ENCODE results near the gene CHMP4B. TPM values are rescaled to one million over a fixed set of nuclear protein-coding genes. Genes with fewer than 3 reads are reported as not detected.
A peak's percentile ranks its signal among the peaks of the same experiment; 100 is the strongest.

CHMP4B gene
- total RNA-seq, 1 experiment from 2014 or later = 72.5 TPM

DNA sequence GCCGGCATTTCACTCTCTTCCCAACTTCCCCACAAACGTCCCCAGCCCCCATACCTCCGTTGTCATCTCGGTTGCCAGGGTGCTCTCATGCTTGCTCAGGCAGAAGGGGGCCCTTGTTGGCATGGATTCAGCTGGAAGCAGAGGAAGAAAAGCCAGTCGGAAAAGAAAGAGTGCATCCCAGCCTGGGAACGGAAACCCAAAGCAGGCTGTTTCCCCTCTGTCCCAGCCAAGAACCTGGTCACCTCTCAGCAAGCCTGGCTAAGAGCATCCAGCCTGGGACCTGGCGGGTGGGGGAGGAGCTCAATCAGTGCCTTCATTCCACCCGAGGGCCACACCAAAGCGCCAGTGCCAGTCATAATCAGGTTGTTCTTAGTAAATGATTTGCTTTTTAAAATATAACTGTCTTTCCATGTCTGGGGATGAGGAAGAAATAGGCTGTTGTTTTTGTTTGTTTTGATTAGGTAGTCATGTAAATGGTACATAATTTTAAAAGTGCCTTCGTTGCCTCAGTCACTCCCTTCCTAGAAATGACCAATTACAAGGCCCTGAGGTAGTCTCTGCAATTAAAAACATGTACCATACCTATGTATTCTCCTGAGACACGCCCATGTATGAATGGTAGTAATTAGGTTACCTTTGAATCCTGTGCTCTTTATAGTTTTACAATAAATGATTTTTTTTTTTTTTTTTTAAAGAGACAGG, 21.1 kb downstream of the CHMP4B start (continued):
- TF ChIP-seq, protein P1, sequence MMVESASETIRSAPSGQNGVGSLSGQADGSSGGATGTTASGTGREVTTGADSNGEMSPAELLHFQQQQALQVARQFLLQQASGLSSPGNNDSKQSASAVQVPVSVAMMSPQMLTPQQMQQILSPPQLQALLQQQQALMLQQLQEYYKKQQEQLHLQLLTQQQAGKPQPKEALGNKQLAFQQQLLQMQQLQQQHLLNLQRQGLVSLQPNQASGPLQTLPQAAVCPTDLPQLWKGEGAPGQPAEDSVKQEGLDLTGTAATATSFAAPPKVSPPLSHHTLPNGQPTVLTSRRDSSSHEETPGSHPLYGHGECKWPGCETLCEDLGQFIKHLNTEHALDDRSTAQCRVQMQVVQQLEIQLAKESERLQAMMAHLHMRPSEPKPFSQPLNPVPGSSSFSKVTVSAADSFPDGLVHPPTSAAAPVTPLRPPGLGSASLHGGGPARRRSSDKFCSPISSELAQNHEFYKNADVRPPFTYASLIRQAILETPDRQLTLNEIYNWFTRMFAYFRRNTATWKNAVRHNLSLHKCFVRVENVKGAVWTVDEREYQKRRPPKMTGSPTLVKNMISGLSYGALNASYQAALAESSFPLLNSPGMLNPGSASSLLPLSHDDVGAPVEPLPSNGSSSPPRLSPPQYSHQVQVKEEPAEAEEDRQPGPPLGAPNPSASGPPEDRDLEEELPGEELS (CRISPR knock-in tag; IDR thresholded peaks at IDR 0.05) = no peak
- TF ChIP-seq, protein P2, sequence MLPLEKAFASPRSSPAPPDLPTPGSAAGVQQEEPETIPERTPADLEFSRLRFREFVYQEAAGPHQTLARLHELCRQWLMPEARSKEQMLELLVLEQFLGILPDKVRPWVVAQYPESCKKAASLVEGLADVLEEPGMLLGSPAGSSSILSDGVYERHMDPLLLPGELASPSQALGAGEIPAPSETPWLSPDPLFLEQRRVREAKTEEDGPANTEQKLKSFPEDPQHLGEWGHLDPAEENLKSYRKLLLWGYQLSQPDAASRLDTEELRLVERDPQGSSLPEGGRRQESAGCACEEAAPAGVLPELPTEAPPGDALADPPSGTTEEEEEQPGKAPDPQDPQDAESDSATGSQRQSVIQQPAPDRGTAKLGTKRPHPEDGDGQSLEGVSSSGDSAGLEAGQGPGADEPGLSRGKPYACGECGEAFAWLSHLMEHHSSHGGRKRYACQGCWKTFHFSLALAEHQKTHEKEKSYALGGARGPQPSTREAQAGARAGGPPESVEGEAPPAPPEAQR (CRISPR knock-in tag; IDR thresholded peaks at IDR 0.05) = no peak

DNA sequence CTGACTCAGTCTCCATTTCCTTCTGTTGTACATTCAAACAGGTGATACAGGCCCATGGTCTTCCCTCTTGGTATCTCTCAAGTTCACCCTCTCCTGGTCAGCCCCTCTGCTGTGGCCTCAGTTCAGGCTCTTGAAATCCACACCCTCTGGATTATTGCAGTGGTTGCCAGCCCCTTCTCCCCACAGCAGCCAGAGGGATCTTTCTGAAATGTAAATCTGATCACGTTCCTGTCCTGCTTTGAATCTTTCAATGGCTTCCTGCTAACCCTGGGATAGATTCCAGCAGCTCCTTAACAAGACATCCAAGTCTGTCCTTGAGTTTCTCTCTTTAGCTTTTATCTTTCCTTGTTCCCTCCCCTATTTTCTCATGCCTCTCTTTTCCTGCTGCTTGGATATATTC, 22.2 kb downstream of the CHMP4B start:
- ChIA-PET POLR2A (no interaction called here), CTCF (interaction anchor here (0.6 to 1.5 kb wide), 2 partner anchors 41 to 169 kb away, joined by 3 to 4 read pairs; no protein-coding TSS in a partner anchor)
- peak; percentile 38 for ATAC-seq
- Mint-ChIP-seq H3K4me1 (peaks cover 55% of the 10 kb centered on the region), H3K4me3 (no peak overlapping the region), H3K9me3 (peaks cover 6% of the 10 kb centered on the region; the same call in 1 of the 2 replicates), H3K36me3 (peaks cover 12% of the 10 kb centered on the region), H3K27me3 (ENCODE audit: low read depth) (no peaks in the 10 kb centered on the region), H3K27ac (peak overlapping the region; percentile 43)
- TF ChIP-seq MYBL2 (CRISPR knock-in tag; IDR thresholded peaks at IDR 0.05) (no peak), ZNF396 (CRISPR knock-in tag; IDR thresholded peaks at IDR 0.05; ENCODE audit: borderline replicate concordance) (no peak), CREB1 (CRISPR knock-in tag; IDR thresholded peaks at IDR 0.05) (no peak), CREM (CRISPR knock-in tag; IDR thresholded peaks at IDR 0.05) (no peak), IRF2 (CRISPR knock-in tag; IDR thresholded peaks at IDR 0.05; ENCODE audit: borderline replicate concordance, low read depth) (no peak), ZNF121 (CRISPR knock-in tag; IDR thresholded peaks at IDR 0.05) (no peak), ETV6 (CRISPR knock-in tag; IDR thresholded peaks at IDR 0.05) (no peak), RORB (CRISPR knock-in tag; IDR thresholded peaks at IDR 0.05) (no peak)
- TF ChIP-seq, protein P3, sequence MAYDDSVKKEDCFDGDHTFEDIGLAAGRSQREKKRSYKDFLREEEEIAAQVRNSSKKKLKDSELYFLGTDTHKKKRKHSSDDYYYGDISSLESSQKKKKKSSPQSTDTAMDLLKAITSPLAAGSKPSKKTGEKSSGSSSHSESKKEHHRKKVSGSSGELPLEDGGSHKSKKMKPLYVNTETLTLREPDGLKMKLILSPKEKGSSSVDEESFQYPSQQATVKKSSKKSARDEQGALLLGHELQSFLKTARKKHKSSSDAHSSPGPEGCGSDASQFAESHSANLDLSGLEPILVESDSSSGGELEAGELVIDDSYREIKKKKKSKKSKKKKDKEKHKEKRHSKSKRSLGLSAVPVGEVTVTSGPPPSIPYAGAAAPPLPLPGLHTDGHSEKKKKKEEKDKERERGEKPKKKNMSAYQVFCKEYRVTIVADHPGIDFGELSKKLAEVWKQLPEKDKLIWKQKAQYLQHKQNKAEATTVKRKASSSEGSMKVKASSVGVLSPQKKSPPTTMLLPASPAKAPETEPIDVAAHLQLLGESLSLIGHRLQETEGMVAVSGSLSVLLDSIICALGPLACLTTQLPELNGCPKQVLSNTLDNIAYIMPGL (CRISPR knock-in tag; IDR thresholded peaks at IDR 0.05) = no peak
- TF ChIP-seq, protein P4, sequence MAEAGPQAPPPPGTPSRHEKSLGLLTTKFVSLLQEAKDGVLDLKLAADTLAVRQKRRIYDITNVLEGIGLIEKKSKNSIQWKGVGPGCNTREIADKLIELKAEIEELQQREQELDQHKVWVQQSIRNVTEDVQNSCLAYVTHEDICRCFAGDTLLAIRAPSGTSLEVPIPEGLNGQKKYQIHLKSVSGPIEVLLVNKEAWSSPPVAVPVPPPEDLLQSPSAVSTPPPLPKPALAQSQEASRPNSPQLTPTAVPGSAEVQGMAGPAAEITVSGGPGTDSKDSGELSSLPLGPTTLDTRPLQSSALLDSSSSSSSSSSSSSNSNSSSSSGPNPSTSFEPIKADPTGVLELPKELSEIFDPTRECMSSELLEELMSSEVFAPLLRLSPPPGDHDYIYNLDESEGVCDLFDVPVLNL (CRISPR knock-in tag; IDR thresholded peaks at IDR 0.05; ENCODE audit: borderline replicate concordance, low read depth) = no peak
- TF ChIP-seq, protein P1 (CRISPR knock-in tag; IDR thresholded peaks at IDR 0.05) = no peak
- DNase-seq (ENCODE audit: low spot score) = no peak

DNA sequence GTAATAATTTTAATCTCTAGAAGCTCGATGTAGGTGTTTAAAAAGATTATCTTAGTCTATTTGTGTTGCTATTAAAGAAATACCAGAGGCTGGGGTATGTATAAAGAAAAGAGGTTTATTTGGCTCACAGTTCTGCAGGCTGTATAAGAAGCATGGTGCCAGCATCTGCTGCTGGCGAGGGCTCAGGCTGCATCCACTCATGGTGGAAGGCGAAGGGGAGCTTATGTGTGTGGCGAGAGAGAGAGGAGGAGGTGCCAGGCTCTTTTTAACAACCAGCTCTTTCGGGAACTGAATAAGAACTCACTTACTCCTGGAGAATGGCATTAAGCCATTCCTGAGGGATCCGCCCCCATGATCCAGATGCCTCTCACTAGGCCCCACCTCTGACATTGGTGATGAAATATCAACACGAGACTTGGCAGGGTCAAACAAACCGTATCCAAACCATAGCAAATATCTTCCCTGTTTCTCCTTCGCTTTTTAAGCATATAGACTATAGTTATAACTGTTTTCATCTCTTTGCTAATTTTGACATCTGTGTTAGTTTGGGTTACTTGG, 24.5 kb downstream of the CHMP4B start:
- CTCF ChIA-PET = interaction anchor here (1.7 kb wide), 1 partner anchor 27 kb away, joined by 6 read pairs; no protein-coding TSS in a partner anchor

More for the DNA sequence above, 24.5 kb downstream of the CHMP4B start:
- Mint-ChIP-seq H3K36me3 (peaks cover 12% of the 10 kb centered on the region), H3K9me3 (peaks cover 6% of the 10 kb centered on the region; the same call in 1 of the 2 replicates), H3K4me3 (no peak overlapping the region), H3K27ac (no peak overlapping the region), H3K4me1 (peaks cover 53% of the 10 kb centered on the region), H3K27me3 (ENCODE audit: low read depth) (no peaks in the 10 kb centered on the region)
- no peak for ATAC-seq
- TF ChIP-seq RELA (CRISPR knock-in tag; IDR thresholded peaks at IDR 0.05; ENCODE audit: borderline replicate concordance) = no peak
- no peak for TF ChIP-seq SMAD4 (CRISPR knock-in tag; IDR thresholded peaks at IDR 0.05)
- TF ChIP-seq, protein P1 (CRISPR knock-in tag; IDR thresholded peaks at IDR 0.05) = no peak
- TF ChIP-seq, protein P5, sequence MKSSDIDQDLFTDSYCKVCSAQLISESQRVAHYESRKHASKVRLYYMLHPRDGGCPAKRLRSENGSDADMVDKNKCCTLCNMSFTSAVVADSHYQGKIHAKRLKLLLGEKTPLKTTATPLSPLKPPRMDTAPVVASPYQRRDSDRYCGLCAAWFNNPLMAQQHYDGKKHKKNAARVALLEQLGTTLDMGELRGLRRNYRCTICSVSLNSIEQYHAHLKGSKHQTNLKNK (CRISPR knock-in tag; IDR thresholded peaks at IDR 0.05) = no peak
- TF ChIP-seq KAT7 (CRISPR knock-in tag; IDR thresholded peaks at IDR 0.05; ENCODE audit: borderline replicate concordance) = no peak
- TF ChIP-seq, protein P6, sequence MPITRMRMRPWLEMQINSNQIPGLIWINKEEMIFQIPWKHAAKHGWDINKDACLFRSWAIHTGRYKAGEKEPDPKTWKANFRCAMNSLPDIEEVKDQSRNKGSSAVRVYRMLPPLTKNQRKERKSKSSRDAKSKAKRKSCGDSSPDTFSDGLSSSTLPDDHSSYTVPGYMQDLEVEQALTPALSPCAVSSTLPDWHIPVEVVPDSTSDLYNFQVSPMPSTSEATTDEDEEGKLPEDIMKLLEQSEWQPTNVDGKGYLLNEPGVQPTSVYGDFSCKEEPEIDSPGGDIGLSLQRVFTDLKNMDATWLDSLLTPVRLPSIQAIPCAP (CRISPR knock-in tag; IDR thresholded peaks at IDR 0.05) = no peak
- no peak for DNase-seq (ENCODE audit: low spot score)
- POLR2A ChIA-PET = interaction anchor here (0.8 kb wide), 1 partner anchor 8 kb away, joined by 3 read pairs; no protein-coding TSS in a partner anchor
